ENCODE measurements around the gene KIF2A.
A peak's percentile ranks its signal among the peaks of the same experiment; 100 is the strongest.

The KIF2A gene

DNA sequence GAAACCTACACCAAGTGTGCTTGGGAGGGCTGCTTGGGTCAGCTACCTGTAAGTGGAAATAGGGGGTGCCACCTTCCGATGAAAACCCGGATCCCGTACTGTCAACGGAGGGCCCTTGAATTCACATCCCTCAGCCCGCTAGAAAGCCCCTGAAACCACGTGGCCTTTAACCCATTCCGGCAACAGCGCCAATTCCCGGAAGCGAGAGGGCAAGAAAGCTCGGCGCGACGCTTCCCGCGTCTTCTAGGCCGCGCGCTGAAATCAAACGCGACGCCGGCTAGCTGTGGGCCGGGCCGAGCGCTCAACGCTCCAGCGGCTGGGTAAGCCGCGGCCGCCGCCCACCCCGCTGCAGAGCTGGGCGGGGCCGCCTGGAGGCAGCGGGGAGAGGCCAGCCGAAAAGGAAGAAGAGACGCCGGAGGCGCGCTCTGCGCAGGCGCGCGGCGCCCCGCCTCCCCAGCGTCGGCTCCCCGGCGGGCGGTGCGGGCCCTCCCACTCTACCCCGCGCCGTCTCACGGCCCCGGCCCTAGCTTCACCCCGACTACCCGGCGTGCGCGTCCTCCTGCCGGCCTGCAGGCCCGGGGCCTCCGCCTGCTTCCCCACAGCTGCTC lies at the start of gene KIF2A:
TSS of gene KIF2A (plus strand) at position 492 of the 608 bp plus-strand sequence. CDS start 267 bp downstream, outside the sequence.
- peak; percentile 86 to 91 for DNase-seq (ENCODE audit: low read depth in 2 of 2)

DNA sequence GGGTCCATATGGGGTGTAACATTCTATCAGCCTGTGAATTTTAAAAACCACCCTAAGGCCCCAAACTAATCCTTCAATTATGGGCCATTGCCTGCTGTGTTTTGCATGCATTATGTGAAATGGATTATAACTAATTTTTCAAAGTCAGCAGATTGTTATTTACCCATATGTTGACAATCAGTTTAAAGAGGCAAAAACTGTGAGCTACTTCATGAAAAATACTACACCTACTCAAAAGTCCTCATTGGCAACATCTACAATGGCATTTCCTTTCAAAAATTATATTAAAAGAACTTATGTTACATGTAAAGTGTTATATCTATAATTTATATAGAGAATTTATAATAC lies 49.0 kb upstream of the KIF2A start:
- DNase-seq (ENCODE audit: low read depth in 2 of 2): no peak

DNA sequence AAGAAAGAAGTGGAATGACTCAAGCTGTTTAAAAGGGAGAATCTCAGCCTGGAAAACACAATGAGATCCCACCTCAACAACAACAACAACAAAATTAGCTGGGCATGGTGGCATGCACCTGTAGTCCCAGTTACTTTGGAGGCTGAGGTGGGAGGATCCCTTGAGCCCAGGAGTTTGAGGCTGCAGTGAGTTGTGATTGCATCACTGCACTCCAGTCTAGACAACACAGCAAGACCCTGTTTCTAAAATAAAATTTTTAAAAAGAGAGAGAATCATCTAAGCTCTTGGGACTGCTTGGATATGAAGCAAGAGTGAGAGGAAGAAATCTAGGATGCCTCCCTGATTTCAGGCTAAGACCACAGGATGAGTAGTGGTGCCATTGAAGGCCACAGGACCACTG lies 47.4 kb upstream of the KIF2A start:
- no peak for DNase-seq (ENCODE audit: low read depth in 2 of 2)

DNA sequence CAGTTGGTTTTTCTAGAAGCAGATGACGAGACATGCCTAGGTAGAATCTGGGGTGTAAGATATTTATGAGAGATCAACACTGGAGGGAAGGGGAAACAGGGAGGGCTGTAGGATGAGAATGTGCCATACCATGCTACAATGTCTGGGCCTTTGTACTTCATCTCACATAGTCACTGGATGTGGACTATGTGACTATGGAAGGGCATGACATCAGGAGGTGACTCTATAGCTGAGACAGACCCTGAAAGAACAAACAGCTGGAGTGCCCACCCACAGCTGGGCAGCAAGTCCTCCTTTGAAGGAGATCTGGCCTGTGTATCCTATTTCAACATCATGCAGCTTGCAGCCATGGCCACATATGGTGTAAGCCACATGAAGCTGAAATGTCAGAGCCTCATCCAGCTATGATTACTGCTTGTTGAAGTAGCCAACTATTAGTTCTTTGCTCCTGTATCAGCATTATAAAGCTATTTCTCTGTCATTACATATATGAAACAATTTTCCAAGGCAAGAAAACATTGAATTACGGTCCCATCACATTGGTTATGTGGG lies 46.2 kb upstream of the KIF2A start:
- no peak for DNase-seq (ENCODE audit: low read depth in 2 of 2)

DNA sequence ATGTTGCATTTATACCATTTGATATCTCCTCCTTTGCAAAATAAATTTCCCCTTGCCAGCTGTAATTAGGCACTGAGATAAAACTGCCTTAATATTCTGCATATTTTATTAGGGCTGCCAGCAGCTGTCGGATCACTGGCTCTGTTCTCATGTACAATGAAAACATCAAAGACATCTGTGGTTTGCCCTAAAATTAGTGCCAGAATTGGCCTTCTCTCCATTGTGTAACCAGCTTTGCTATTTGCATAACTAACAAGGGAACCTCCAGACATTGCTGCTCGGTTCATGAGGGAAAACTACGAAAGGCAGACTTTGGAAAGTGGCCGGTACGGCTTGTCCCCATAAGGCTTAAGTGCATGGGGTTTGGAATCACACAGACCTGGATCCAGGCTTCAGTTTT lies 45.5 kb upstream of the KIF2A start:
- no peak for DNase-seq (ENCODE audit: low read depth in 2 of 2)

DNA sequence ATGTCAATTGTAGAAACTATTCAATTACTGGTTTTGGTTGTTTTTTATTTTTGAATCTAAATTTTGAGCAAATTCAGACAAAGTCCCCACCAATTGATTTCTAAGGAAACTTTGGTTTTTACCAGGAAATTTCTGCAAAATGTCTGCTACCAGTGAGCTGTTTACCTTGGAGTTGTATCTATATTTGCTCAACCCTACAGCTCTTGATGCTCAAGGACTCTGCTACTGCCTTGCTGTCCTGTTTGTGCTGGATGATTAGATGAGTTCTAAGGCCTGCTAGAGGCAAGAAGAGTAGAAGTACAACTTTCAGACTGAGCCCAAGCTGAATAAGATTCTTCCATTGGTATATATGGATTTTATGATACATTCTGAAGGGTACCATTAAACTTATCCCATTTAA lies 42.6 kb upstream of the KIF2A start:
- DNase-seq (ENCODE audit: low read depth in 2 of 2): no peak

DNA sequence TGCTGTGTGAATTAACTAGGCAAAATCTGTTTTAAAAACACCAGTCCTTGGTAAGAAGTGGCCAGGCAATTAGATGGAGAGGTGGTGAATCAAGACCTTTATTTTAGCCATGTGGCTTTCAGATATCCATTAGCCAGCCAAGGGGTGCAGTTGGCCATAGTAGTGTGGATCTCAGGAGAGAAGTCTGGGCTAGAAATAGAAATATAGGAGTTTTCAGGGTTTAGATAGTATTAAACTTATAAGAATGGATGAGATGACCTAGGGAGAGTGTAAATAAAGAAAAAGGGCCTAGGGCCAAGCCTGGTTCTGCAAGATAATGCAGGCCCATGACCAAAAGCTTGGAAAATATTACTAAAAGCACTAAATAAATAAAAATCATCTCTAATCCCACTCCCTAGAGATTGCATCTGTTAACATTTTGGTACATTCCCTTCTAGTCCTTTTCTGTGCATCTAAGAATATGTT lies 40.3 kb upstream of the KIF2A start:
- no peak for DNase-seq (ENCODE audit: low read depth in 2 of 2)

DNA sequence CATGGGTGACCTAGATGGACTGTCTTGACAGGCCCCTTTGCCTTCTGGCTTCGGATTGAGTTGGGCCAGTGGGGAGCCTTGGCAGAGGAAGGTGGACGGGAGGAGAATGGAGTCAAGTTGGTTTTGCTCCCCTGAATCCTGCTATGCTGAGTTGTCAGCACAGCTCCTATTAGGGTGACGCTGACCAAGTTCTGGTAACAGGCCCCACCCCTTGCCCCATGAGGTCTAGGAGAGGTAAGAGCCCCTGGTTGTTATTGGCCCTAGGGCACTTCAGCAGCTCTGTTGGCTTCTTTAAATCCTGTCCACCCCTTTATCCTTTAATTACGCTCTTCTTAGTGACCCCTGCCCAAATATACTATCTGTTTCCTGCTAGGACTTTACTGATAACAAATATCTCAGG lies 39.4 kb upstream of the KIF2A start:
- DNase-seq (ENCODE audit: low read depth in 2 of 2): no peak

DNA sequence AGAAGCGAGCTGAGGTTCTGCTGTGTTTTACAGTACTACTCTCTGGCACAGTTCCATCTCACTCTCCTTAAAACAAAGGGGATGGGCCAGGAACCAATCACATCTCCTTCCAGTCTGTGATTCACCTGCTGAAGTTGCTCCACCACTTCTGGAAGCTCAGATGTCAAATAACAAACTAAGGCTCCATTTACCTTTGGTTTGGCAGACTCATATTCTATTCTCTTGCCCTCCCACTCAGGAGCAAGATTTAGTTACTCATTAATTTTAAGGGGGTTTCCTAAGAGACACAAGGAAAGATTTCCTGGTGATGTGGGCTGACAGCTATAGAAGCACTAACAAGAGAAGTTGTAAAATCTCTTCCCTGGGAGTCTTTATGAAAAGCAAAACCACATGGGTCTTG lies 37.8 kb upstream of the KIF2A start:
- DNase-seq (ENCODE audit: low read depth in 2 of 2): no peak

DNA sequence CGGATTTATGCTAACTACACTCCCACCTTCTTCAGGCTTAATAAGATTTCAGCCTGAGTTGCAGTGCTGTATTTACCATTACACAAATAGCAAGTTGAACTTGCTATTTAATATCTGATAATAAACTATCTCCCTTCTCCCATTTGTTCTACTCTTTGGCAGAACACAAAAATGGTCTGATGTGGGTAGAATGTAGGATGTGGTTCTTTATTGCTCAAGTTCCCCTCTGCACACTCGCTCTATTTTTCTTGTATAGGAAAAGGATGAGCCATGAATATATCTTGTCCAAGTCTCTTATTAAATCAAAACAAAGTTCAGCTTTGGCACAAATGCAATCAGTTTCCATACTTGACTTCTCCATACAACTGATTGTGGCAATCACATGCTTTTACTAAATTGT lies 37.2 kb upstream of the KIF2A start:
- no peak for DNase-seq (ENCODE audit: low read depth in 2 of 2)

DNA sequence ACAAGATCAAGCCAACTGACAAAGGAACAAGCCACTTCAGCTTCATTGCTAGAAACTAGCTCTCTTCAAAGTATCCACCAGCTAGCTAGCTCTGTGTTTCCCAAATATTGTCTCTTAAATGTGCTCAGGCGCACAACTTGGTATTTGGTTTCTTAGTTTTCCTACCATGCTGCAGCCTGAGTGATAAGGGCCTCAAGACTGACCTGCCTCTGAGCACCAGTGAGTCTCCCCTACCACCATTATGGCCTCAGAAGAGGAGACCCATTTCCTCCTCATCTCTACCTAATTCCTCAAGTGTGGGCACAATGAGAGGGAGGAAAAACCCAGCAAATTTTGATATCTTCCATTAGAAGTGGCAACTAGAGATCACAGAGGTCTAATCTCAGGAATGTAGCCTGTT lies 34.6 kb upstream of the KIF2A start:
- DNase-seq (ENCODE audit: low read depth in 2 of 2): no peak

DNA sequence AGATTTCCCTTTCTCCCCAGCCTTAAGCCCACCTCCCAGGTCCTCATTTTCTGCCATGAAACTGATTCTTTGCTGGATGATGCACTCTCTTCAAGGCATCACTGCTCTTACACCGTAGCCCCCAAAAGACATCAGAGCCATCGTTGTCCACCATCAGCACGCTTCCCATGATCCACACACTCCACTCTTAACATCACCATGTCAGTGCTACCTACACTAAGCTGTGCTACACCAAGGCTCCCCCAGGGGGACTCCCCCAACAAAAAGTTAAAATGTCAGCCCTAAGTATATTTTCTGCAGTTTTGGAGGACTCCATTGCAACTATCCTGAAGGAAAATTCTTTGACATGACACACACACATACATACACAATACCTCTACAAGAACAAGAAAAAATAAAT lies 34.1 kb upstream of the KIF2A start:
- no peak for DNase-seq (ENCODE audit: low read depth in 2 of 2)

DNA sequence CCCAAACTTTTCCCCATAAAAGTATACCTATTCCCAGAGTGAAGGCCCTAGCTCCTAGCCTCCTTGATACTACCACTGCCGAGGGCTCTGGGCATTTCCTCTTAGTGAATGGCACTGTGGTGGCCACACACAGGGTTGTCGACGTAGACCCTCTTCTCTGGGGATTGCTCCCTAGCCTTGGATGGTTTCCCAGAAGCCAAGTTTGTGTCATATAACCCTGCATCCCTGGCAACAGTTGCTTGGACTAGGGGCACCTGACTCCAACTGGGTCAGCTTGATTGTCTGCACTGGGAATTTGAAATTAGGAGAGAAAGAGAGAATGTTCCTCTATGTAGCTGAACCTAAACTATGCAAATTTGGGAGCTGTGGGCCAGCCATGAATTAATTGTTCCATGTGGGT lies 32.3 kb upstream of the KIF2A start:
- DNase-seq (ENCODE audit: low read depth in 2 of 2): no peak

DNA sequence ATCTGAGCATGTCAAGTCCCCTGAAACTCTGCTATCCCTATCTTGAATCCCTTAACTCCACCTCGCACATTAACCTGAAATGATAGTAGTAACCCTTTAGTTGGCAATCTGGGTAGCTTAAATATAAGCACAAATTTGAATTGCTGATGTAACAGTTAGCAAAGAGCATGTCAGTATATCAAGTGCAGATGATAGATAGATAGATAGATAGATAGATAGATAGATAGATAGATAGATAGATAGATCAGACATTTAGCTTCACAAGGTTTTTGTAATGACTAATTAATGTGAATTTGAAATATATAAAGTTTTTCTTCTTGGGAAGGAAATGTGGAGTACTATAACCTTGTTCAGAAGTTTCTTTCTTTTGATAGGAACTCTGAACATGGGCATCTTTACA lies 30.4 kb upstream of the KIF2A start:
- DNase-seq (ENCODE audit: low read depth in 2 of 2): no peak

DNA sequence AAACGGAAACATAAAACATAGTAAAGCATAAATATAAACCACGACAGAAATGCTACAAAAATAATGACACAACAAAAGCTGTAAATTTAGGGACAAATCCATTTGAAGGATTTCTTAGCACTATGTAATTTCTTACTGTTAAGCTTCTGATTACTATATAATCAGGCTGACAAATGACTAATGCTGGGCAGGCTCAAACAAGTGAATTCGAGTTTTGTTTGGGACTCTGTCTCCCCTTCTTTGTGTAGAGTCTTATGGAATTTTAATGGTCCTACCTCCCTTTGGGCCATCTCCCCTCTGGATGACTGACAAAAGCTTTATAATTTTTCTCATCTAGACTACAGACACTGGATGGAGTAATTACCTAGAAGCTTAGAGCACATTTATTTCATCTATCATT lies 24.6 kb upstream of the KIF2A start:
- DNase-seq (ENCODE audit: low read depth in 2 of 2): no peak

DNA sequence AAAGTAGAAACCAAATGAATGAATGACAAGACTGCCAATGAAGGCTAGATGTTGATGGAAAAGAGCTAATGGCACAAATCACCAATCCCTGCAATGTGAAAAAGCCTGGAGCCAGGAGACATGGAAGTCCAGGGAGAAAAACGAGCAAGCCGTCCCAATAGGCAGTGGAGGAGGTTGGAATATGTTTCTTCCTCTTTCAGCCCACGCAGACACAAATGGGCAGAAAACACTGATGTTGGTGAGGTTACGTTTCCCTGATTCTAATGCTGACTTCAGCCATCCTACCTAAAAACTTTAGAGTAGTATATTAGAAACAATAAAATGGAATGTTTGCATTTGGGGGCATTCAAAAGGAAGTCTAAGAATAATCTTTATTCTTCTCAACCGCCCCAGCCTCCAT lies 23.9 kb upstream of the KIF2A start:
- DNase-seq (ENCODE audit: low read depth in 2 of 2): no peak

DNA sequence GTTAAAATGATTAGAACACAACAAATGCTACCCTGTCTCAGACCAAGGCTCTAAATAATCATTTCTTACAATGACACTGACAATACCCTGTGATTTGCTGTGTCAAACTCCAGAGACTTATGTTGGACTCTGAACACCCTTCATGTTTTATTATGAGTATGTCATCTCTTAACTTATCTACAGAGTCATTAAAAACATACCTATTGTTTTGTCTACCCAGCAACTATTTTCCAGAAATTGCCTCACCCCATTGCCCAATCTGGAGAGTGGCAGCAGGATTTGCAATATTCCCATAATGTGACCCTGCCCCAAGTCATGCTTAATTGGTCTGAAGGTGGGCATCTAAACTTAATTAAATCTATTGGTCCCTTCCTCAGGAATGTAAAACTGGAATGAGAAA lies 23.0 kb upstream of the KIF2A start:
- no peak for DNase-seq (ENCODE audit: low read depth in 2 of 2)

DNA sequence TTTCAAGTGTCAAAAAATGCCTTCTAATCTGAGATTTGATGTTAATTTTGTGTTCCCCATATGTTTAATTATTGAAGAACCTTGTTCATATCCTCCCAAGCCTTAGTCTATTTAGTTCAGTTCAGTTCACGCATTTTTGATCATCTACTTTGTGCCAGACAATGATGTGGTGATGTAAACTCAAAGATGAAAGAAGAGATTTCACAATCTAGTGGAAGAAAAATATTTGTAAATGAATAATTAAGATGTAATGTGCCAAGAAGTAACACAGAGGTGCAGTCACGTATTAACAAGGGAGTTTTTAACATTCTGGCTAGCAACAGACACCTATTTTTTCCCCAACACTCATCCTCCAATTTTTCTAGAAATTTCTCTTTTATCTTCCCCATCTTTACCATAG lies 22.1 kb upstream of the KIF2A start:
- DNase-seq (ENCODE audit: low read depth in 2 of 2): no peak

DNA sequence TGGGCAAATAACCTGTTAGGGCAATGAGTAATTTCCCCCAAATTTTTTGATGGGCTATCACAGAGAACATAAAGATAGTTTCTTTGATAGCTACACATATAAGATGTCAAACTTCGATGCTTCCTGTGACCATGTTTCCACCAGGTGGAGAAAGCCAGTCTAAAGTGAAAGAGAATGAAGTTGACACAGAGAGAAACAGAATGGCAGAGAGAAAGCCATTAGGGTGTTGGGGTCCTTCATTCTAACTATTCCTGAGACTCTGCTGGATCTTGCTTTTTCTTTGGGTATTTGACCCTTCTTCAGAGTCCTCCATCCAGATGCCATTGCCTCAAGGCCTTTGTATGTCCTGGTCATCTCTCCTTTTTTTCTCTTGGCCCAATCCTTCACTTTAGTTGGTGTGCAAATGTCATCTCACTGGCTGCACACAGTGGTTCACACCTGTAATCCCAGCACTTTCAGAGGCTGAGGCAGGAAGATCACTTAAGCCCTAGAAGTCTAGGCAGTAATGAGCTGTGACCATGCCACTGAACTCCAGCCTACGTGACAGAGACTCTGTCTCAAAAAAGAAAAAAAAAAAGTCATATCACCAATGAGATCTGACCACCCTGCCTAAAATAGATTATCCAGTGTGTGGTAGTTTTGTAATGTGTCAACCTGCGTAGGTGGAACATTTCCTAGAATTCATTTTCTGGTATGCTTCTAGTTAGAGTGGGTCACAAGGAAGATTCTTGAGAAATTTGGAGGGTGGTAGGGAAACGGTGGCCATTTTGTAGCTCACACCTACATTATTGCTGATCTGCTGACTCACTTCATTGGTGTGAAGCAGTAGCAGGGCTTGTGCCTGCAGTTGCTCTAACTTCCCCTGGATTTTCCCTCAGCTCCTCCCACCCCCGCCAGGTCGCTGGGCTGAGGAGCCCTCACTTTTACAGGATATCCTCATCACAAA lies 20.8 kb upstream of the KIF2A start:
- DNase-seq (ENCODE audit: low read depth in 2 of 2): peak; percentile 64 to 69

DNA sequence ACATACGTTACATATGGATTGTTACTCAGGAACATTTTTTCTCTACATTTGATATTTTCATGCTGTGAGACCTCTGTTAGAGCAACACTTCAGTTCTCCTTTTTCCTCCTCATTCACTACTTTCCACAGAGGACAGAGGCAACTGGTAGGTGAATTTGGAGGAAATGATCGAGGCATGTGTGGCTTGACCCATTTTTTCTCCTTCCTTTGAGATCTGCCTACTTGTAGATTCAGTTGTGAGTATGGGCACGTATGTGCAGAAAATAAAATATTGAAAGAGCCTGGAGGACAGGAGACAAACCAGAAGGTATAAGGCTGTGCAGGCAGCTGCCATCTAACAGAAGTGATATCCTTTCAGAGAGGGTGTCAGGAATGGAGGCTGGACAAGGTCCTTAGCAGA lies 19.2 kb upstream of the KIF2A start:
- DNase-seq (ENCODE audit: low read depth in 2 of 2): no peak

DNA sequence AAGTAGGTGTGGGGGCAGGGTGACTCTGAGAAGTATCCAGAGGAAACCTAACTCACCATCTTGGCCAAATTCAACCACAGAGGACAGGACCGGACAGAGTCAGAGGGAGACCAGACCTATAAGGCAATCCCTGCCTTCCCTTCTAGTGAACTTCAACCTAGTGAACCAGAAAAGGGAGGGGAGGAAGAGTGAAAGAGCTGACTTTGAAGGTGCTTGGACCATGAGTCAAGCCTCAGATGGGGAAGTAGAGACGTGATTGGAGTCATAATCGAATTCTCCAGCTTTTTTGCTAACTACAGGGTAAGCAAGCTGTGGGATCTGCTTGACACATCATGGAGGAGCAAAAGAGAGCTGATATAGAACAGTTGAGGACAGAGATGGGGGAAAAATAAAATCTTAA lies 18.8 kb upstream of the KIF2A start:
- no peak for DNase-seq (ENCODE audit: low read depth in 2 of 2)

DNA sequence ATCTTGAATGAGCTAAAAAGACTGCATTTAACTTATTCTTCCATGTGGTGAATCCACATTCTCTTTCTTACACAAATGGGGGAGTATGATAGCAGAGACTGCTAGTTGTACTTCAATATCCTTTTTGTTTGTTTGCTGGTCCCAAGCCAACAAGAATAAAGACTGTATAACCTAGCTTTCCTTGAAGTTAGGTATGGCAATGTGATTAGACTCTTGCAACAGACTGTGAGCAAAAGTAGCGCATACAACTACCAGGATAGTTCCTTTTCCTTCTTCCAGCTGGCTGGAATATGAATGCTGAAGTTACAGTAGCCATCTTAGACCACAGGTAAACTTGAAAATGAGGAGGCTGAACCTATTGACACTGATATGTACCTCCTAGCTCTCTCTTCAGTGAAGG lies 17.9 kb upstream of the KIF2A start:
- DNase-seq (ENCODE audit: low read depth in 2 of 2): no peak

DNA sequence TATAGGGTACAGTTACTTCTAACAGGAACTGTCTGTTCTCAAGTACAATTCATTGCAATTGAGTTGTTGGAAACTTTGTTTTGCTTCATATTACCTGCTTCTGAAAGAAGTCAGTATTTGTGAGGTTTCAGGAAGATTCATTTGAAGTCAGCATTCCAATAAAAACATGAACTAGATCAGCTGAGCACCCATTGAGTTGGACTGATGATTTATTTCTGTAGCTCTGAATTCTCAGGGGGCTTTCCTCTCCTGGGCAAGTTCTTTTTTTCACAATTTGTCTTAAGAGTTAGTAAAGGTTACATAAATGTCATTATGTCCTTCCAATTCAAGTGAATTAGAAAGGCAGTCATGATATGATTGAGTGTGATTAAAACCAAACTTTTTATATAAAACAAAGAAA lies 16.2 kb upstream of the KIF2A start:
- DNase-seq (ENCODE audit: low read depth in 2 of 2): no peak
